NT2/D1 (cell line): ENCODE measurements around the gene ALDH3B1.
A peak's percentile ranks its signal among the peaks of the same experiment; 100 is the strongest.

Experiments used
- DNase-seq: peaks from one replicate; pipeline ENCODE4 v3.0.0-alpha.2; 2011; ENCODE audit warnings: low read depth, low spot score
- H3K27me3 ChIP-seq: 2 replicates; pipeline ENCODE4 v1.6.0; 2011; ENCODE audit warnings: mild to moderate bottlenecking; ENCODE audit not compliant: insufficient read length, insufficient read depth
- H3K36me3 ChIP-seq: 2 replicates; pipeline ENCODE4 v1.6.1; 2011; ENCODE audit warnings: mild to moderate bottlenecking, low read length, mixed read lengths; ENCODE audit not compliant: insufficient read depth, insufficient read length
- H3K4me1 ChIP-seq: 2 replicates; pipeline ENCODE4 v1.5.1; 2011; ENCODE audit not compliant: insufficient read depth, insufficient read length
- H3K4me3 ChIP-seq: 2 replicates; pipeline ENCODE4 v1.5.1; 2011; ENCODE audit warnings: low read depth; ENCODE audit not compliant: insufficient read length
- H3K9ac ChIP-seq: 2 replicates; pipeline ENCODE4 v1.6.0; 2011; ENCODE audit warnings: low read depth; ENCODE audit not compliant: insufficient read length
- H3K9me3 ChIP-seq: 2 replicates; pipeline ENCODE4 v1.5.1; 2011; ENCODE audit warnings: mild to moderate bottlenecking, low read length; ENCODE audit not compliant: insufficient read depth
- SUZ12 ChIP-seq: IDR thresholded peaks from 2 replicates; pipeline ENCODE4 v1.6.1; 2011; ENCODE audit not compliant: insufficient read length, insufficient read depth; ENCODE audit errors: extremely low read depth
- YY1 ChIP-seq: IDR thresholded peaks from 2 replicates; pipeline ENCODE4 v1.6.1; 2011; ENCODE audit not compliant: insufficient read length, insufficient read depth
- ZNF274 ChIP-seq: IDR thresholded peaks from 2 replicates; pipeline ENCODE4 v1.6.1; 2011; ENCODE audit warnings: mild to moderate bottlenecking, low read depth, low read length

The ALDH3B1 gene

DNA sequence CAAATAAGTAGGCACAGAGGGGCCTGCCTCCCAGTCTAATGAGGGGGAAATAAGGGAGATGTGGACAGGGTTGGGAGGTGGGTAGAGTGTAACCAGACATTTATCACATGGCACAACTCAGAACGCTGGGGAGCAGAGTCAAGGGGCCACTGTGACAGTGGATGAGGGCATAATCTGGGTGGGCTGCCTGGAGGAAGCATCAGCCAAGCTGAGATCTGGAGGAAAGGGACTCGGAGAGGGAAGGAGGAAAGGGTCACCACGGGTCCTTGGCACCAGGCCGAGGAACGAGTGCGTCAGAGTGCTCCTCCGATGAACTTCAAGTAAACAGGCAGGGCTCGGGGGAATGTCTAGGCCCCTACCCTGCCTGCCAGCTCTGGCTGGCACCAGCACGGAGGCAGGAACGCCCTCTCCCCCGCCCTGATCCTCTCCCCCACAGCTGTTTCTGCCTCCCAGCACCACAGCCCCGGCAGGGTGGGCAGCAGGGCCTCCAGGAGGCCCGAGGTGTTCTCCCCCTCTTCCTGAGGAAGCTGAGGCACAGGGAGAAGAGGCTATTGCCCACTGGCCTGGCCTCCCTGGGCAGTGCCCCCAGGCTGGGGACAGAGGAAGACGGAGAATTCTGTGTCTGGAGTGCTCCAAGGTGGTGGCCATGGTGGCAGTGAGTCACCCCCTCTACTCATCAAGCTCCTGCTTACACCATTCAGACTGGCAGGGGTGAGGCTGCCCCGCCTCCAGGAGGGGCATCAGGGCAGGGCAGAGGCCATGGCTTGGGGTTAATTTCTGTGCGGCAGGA, 4.2 kb downstream of the ALDH3B1 start:
- Histone ChIP-seq H3K4me1 (peaks cover 58% of the 10 kb centered on the region), H3K36me3 (no peaks in the 10 kb centered on the region), H3K9me3 (no peaks in the 10 kb centered on the region), H3K4me3 (no peak overlapping the region), H3K27me3 (no peaks in the 10 kb centered on the region), H3K9ac (peak overlapping the region; percentile 46)
- no peak for DNase-seq
- TF ChIP-seq YY1 (no peak), SUZ12 (no peak), ZNF274 (no peak)

DNA sequence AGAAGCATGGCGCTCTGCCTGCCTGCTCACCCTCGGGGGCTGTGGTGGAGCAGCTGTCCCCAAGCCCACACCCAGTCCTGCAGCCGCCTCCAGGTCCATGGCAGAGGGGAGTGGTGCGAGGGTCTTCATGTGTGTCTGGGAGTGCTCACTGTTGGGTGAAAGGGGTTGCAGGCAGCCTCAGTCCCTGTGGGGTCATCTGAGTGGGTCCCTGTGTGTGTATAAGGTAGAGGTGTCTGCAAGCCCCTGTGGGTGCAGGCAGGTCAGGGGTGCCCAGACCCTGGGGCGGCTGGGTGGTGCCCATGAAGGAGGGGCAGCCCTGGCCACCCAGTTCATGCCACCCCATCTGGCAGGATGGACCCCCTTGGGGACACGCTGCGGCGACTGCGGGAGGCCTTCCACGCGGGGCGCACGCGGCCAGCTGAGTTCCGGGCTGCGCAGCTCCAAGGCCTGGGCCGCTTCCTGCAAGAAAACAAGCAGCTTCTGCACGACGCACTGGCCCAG, 4.9 kb downstream of the ALDH3B1 start:
- Histone ChIP-seq H3K4me1 (peaks cover 61% of the 10 kb centered on the region), H3K9ac (peak overlapping the region; percentile 46), H3K36me3 (no peaks in the 10 kb centered on the region), H3K4me3 (no peak overlapping the region), H3K27me3 (no peaks in the 10 kb centered on the region), H3K9me3 (no peaks in the 10 kb centered on the region)
- DNase-seq: no peak
- TF ChIP-seq YY1: no peak
- no peak for TF ChIP-seq ZNF274
- TF ChIP-seq SUZ12: no peak

DNA sequence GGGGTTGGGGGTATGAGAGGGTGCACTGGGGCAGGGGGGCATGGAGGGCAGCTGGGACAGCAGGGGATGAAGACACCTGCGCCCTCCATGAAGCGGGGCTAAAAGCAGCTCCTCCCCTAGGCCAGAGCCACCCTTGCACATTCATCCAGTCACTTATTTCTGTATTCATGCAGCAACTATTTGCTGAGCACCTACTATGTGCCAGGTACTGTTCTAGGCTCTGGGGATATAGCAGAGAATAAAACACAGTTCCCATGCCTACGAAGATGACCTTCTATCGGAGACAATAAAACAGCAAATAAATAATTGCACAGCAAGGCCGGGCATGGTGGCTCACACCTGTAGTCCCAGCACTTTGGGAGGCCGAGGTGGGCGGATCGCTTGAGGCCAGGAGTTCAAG, 5.3 kb downstream of the ALDH3B1 start:
- no peak for DNase-seq
- H3K9ac ChIP-seq: no peak overlapping the region
- no peak overlapping the region for H3K4me3 ChIP-seq
- H3K36me3 ChIP-seq: no peaks in the 10 kb centered on the region
- no peak for TF ChIP-seq ZNF274
- no peak for TF ChIP-seq YY1
- no peak for TF ChIP-seq SUZ12
- H3K9me3 ChIP-seq: no peaks in the 10 kb centered on the region
- no peaks in the 10 kb centered on the region for H3K27me3 ChIP-seq
- H3K4me1 ChIP-seq: peaks cover 64% of the 10 kb centered on the region

DNA sequence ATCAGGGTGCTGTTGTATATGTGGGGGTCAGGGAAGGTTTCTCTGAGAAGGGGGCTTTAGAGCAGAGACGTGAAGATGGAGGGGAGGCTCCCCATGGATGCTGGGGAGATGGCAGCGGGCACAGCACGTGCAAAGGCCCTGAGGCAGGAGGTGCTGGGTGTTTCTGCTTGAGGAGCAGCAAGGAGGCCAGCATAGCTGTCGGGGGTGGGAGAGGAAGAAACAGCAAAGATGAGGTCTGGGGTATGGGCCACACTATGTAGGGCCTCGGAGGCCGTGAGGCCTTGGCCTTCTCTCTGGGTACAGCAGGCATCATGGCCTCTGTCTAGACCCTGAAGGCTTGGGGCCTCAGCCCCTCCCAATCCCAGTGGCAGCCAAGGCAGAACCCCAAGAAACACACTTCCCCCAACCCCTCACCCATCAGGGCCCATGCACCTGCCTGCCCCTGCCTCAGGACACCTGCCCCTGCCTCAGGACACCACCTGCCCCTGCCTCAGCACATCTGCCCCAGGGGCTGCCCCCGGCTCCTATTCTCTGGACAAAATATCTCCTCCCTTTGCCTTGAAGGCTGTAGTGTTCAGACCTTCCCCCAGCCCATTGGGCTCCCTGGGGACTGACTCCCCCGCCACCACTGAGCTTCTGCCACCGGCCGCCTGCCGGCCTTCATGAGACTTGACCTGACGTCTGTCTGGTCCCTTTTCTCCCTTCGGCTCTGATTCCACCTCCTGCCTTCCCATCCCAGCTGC, 6.2 kb downstream of the ALDH3B1 start:
- no peaks in the 10 kb centered on the region for H3K36me3 ChIP-seq
- H3K4me1 ChIP-seq: peaks cover 65% of the 10 kb centered on the region
- DNase-seq: no peak
- no peaks in the 10 kb centered on the region for H3K9me3 ChIP-seq
- no peak overlapping the region for H3K4me3 ChIP-seq
- no peak for TF ChIP-seq ZNF274
- no peak for TF ChIP-seq YY1
- no peak for TF ChIP-seq SUZ12
- no peaks in the 10 kb centered on the region for H3K27me3 ChIP-seq
- no peak overlapping the region for H3K9ac ChIP-seq

DNA sequence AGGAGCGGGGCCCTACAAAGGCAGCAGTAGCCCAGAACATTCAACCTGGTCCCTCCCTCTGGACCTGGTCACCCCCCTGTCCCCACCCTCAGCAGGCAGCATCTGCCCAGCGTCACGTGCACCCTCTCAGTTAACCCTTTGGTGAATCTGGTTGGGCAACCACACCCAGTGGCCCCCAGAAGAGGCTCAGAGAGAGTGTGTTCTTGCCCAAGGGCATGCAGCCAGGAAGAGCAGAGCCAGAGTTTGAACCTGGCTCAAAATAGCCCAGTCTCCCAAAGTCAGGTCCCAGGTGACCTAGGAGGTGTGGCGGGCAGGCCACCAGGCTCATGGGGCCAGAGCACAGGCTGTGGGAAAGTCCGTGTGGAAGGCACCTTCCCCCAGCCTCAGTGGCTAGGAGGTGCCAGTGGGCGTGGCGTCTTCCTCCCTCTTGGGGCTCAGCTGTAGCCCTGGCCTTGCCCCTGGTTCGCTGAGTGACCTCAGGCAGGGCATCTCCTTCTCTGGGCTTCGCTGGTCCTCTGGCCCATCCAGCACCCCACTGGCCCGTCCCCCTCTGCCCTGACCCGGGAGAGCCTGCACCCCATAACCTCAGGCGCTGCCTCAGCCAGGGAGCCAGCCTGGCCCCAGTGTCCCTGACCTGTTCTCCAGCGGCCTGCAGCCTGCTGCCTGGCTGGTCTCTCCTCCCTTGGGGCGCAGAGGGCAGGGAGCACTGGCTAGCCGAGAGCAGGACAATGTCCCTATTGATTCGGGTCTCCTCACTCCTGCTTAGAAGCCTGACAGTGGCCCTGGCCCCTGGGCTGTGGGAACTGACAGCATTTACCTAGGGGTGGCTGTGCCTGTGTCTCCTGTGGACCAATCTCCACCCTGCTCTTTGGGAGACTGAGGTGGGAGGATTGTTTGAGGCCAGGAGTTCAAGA, 7.0 kb downstream of the ALDH3B1 start:
- no peak for TF ChIP-seq SUZ12
- no peak for TF ChIP-seq YY1
- TF ChIP-seq ZNF274: no peak
- DNase-seq: no peak
- H3K27me3 ChIP-seq: no peaks in the 10 kb centered on the region
- peak overlapping the region; percentile 53 for H3K9ac ChIP-seq
- peaks cover 61% of the 10 kb centered on the region for H3K4me1 ChIP-seq
- H3K4me3 ChIP-seq: no peak overlapping the region
- H3K36me3 ChIP-seq: no peaks in the 10 kb centered on the region
- H3K9me3 ChIP-seq: no peaks in the 10 kb centered on the region

DNA sequence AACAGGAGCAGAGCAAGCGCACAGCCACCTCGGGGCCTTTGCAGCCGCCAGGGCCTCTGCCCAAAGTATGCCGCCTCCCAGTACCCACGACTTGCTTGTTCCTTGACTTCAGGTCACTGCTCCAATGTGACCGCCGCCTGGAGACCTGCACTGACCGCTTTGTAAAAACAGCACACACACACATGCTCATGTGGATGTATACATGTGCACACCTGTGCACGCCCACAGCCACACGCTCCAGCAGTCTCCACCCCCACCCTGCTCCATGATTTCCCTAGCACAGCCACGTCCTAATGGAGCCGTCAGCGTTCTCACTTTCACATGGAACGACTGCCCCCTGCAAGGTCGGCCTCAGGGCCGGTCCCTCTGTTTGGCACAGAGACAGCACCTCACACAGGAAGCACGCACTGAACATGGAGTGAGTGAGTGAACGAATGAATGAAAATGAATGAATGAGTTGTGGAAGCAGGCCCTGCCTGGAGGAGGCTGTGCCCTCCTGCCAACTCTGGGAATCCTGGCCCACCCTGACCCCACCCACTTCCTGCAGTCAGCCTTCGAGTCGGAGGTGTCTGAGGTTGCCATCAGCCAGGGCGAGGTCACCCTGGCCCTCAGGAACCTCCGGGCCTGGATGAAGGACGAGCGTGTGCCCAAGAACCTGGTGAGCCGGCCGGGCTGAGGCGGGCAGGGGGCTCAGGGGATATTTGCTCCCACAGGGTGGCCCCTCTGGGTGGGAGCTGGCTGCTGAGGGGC, 8.0 kb downstream of the ALDH3B1 start:
- DNase-seq: no peak
- no peaks in the 10 kb centered on the region for H3K27me3 ChIP-seq
- H3K9me3 ChIP-seq: no peaks in the 10 kb centered on the region
- H3K36me3 ChIP-seq: no peaks in the 10 kb centered on the region
- peak overlapping the region; percentile 53 for H3K9ac ChIP-seq
- H3K4me3 ChIP-seq: no peak overlapping the region
- TF ChIP-seq SUZ12: no peak
- no peak for TF ChIP-seq ZNF274
- TF ChIP-seq YY1: no peak
- H3K4me1 ChIP-seq: peaks cover 54% of the 10 kb centered on the region
